Measurements from ENCODE around the gene CPTP. TPM values are rescaled to one million over a fixed set of nuclear protein-coding genes. Genes with fewer than 3 reads are reported as not detected.

The CPTP gene
- total and polyA plus RNA-seq, 2 of the 13 experiments (the other 11 are each of a cell fraction or from before 2014, with no cell fraction given), result 5.5 to 9.3 TPM

DNA sequence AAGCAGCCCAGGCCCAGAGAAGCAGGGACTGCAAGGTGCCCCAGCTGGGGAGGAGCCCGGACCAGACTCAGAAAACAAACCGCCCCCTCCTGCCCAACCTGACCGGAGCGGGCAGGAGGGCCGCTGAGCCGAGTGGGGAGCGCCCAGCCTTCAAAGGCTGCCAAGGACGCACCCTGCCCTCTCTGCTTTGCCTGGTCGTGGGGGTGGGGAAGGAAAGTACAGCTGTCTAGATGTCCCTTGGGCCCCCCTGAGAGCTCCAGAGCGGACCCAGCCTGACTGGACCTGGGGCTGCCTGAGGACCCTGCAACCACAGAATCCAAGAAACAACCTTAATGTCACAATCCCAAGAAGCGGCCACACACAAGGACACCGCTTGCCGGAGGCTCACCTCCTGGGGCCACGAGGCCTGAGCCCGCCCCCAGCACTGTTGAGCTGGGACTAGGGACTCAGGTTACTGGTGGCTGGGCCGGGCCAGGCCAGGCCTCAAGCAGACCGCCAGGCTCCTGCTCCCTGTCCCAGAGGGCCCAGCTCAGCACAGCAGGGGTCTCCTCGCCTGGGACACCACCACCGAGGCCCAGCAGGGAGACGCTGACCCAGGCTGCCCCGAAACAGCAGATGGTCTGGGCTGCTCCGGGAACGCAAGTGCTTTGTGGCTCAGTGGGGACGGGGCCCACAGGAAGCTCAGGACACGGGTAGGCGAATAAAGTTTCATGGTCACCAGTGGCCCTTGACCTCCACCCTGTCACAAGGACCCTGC, 23.2 kb downstream of the CPTP start (continued):
- TF ChIP-seq ZBTB10 (CRISPR knock-in tag; IDR thresholded peaks at IDR 0.05; ENCODE audit: borderline replicate concordance), result no peak
- TF ChIP-seq MBNL3 (CRISPR knock-in tag; conservative IDR thresholded peaks at IDR 0.05), result no peak
- TF ChIP-seq PAWR (CRISPR knock-in tag; IDR thresholded peaks at IDR 0.05; ENCODE audit: borderline replicate concordance), result no peak
- no peak for TF ChIP-seq ZNF30 (CRISPR knock-in tag; IDR thresholded peaks at IDR 0.05)
- no peak for TF ChIP-seq LCORL (IDR thresholded peaks at IDR 0.05)
- TF ChIP-seq LCORL (CRISPR knock-in tag; IDR thresholded peaks at IDR 0.05), result 0 out of 2 replicates have a peak, but pooled peaks have one; percentile 26
- TF ChIP-seq RFXAP (CRISPR knock-in tag; IDR thresholded peaks at IDR 0.05; ENCODE audit: borderline replicate concordance), result no peak
- no peak for TF ChIP-seq ZNF430 (CRISPR knock-in tag; IDR thresholded peaks at IDR 0.05)
- TF ChIP-seq ZNF432 (CRISPR knock-in tag; IDR thresholded peaks at IDR 0.05; ENCODE audit: borderline replicate concordance), result no peak
- no peak for TF ChIP-seq SIN3B (IDR thresholded peaks at IDR 0.05; ENCODE audit: low read length)
- TF ChIP-seq THAP11 (CRISPR knock-in tag; IDR thresholded peaks at IDR 0.05), result peak; percentile 54
- no peak for TF ChIP-seq ZXDC (CRISPR knock-in tag; IDR thresholded peaks at IDR 0.05)
- no peak for TF ChIP-seq HNRNPUL1 (IDR thresholded peaks at IDR 0.05; ENCODE audit: low read depth, low read length)
- TF ChIP-seq, protein P1, sequence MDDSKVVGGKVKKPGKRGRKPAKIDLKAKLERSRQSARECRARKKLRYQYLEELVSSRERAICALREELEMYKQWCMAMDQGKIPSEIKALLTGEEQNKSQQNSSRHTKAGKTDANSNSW (CRISPR knock-in tag; IDR thresholded peaks at IDR 0.05; ENCODE audit: borderline replicate concordance), result no peak
- peak; percentile 25; the same call in 1 of the 2 replicates for TF ChIP-seq IRF2 (CRISPR knock-in tag; IDR thresholded peaks at IDR 0.05)
- TF ChIP-seq HIVEP1 (CRISPR knock-in tag; IDR thresholded peaks at IDR 0.05), result no peak
- TF ChIP-seq RCOR2 (CRISPR knock-in tag; IDR thresholded peaks at IDR 0.05), result no peak
- TF ChIP-seq MED8 (CRISPR knock-in tag; IDR thresholded peaks at IDR 0.05; ENCODE audit: insufficient replicate concordance), result peak; percentile 26
- 0 out of 2 replicates have a peak, but pooled peaks have one; percentile 22 for TF ChIP-seq ATAD3A (CRISPR knock-in tag; IDR thresholded peaks at IDR 0.05)
- TF ChIP-seq GLI4 (CRISPR knock-in tag; IDR thresholded peaks at IDR 0.05; ENCODE audit: borderline replicate concordance), result no peak
- TF ChIP-seq CCAR2 (optimal IDR thresholded peaks at IDR 0.05; ENCODE audit: low read depth, low read length), result no peak
- no peak for TF ChIP-seq ZNF781 (CRISPR knock-in tag; IDR thresholded peaks at IDR 0.05; ENCODE audit: borderline replicate concordance, not compliant biosample characterization)
- TF ChIP-seq XRCC5 (optimal IDR thresholded peaks at IDR 0.05; ENCODE audit: low read length), result no peak
- TF ChIP-seq MAF1 (CRISPR knock-in tag; IDR thresholded peaks at IDR 0.05; ENCODE audit: borderline replicate concordance), result no peak
- no peak for TF ChIP-seq RORA (CRISPR knock-in tag; IDR thresholded peaks at IDR 0.05)
